K562 (cell line): Measurements from ENCODE around the gene TET2. TPM values are rescaled to one million over a fixed set of nuclear protein-coding genes. Genes with fewer than 3 reads are reported as not detected.

Experiments used
- ATAC-seq: fragments of 200-7000 bp; cut with Tn5 transposase; 3 replicates; pipeline ENCODE4 v1.9.1; 2020; ENCODE audit warnings: moderate library complexity
- BruUV-seq: library from RNA; stranded (reverse); fragments of 400-500 nt; replicated peaks from 2 replicates; lab custom pipeline; 2021; lab: Mats Ljungman, UMichigan
- CTCF ChIA-PET: fragments of 300-600 bp; formaldehyde crosslinking; extraction: SDS; loops from one replicate; lab custom pipeline; 2021; ENCODE audit warnings: low intra/inter-chr PET ratio; lab: Yijun Ruan, JAX
- POLR2A ChIA-PET: fragments of 300-600, 350-650 bp; sonication (Branson Sonifier 250); formaldehyde crosslinking; extraction: SDS; loops from one replicate; lab custom pipeline; 2021; ENCODE audit warnings: antibody characterized with exemption, inconsistent platforms; lab: Yijun Ruan, JAX
- DNase-seq, 4 experiments: peaks; one replicate each; pipeline versions ENCODE4 v3.0.0 to v3.0.0-alpha.2; 2011 to 2018; ENCODE audit warnings: low spot score in 3 of 4, mixed read lengths in 3 of 4; ENCODE audit errors: extremely low read depth in 1 of 4
- FAIRE-seq: peaks from 2 replicates; lab custom pipeline; 2011; peaks lifted over from hg19 to GRCh38; lab: Jason Lieb, UNC
- H2AFZ ChIP-seq: 2 replicates; pipeline ENCODE4 v1.6.0; 2011; ENCODE audit warnings: low read depth, low read length, control low read depth, inconsistent platforms
- H3K27ac ChIP-seq: fragments of 200-600 bp; 3 replicates; pipeline ENCODE4 v1.8.0; 2011; ENCODE audit warnings: low read depth, mild to moderate bottlenecking, control low read depth, inconsistent platforms, low read length, moderate library complexity, mixed read lengths; ENCODE audit errors: extremely low read depth
- H3K27me3 ChIP-seq, 2 experiments: fragments of 300-600 bp in 1 of 2; 2 replicates in 1 of 2; 3 replicates in 1 of 2; pipeline versions ENCODE4 v1.6.0 to v1.8.0; 2011; ENCODE audit warnings: inconsistent platforms in 2 of 2, low read length in 2 of 2, mild to moderate bottlenecking in 1 of 2, mixed read lengths in 1 of 2, moderate library complexity in 1 of 2; ENCODE audit not compliant: control insufficient read depth in 2 of 2, insufficient read depth in 2 of 2
- H3K36me3 ChIP-seq: fragments of 300-600 bp; 3 replicates; pipeline ENCODE4 v1.8.0; 2011; ENCODE audit warnings: mild to moderate bottlenecking, low read length, inconsistent platforms; ENCODE audit not compliant: control insufficient read depth, insufficient read depth
- H3K4me1 ChIP-seq, 2 experiments: fragments of 200-600 bp in 1 of 2; replicated peaks in 1 of 2; 2 replicates in 1 of 2; 3 replicates in 1 of 2; pipeline versions ENCODE4 v1.5.1 to v1.8.0; 2011; ENCODE audit warnings: inconsistent platforms in 2 of 2, low read length in 2 of 2, mild to moderate bottlenecking in 1 of 2, mixed read lengths in 1 of 2, moderate library complexity in 1 of 2; ENCODE audit not compliant: control insufficient read depth in 2 of 2, insufficient read depth in 2 of 2
- H3K4me2 ChIP-seq: 2 replicates; pipeline ENCODE4 v1.6.1; 2011; ENCODE audit warnings: low read length, control low read depth, inconsistent platforms, mixed read lengths; ENCODE audit not compliant: insufficient read depth
- H3K4me3 ChIP-seq: fragments of 200-600 bp; sonication (generic), shearing (Covaris generic); 2 replicates; pipeline ENCODE4 v1.5.1; 2016; ENCODE audit warnings: control low read depth, inconsistent platforms
- H3K79me2 ChIP-seq: fragments of 200-600 bp; 3 replicates; pipeline ENCODE4 v1.8.0; 2011; ENCODE audit warnings: low read length, inconsistent platforms; ENCODE audit not compliant: control insufficient read depth, insufficient read depth
- H3K9ac ChIP-seq, 2 experiments: 2 replicates each; pipeline versions ENCODE4 v1.6.0 to v1.6.1; 2011; ENCODE audit warnings: low read depth in 2 of 2, low read length in 2 of 2, control low read depth in 1 of 2, inconsistent platforms in 1 of 2, mild to moderate bottlenecking in 1 of 2, mixed read lengths in 1 of 2; ENCODE audit not compliant: insufficient read depth in 1 of 2
- H3K9me1 ChIP-seq: one replicate; pipeline ENCODE4 v1.6.0; 2011; ENCODE audit warnings: inconsistent platforms, mild to moderate bottlenecking, low read length, moderate library complexity; ENCODE audit not compliant: control insufficient read depth, insufficient read depth
- H3K9me3 ChIP-seq: replicated peaks from 2 replicates; pipeline ENCODE4 v1.5.1; 2011; ENCODE audit warnings: low read depth, low read length, inconsistent platforms; ENCODE audit not compliant: control insufficient read depth, insufficient read depth
- H4K20me1 ChIP-seq: replicated peaks from 2 replicates; pipeline ENCODE4 v1.6.1; 2011; ENCODE audit warnings: low read length, inconsistent platforms, mixed read lengths; ENCODE audit not compliant: control insufficient read depth, insufficient read depth
- BHLHE40 ChIP-seq: IDR thresholded peaks from 2 replicates; pipeline ENCODE4 v1.6.1; 2011; ENCODE audit warnings: low read length, improper control_type of control experiment
- EZH2 ChIP-seq: IDR thresholded peaks from 2 replicates; pipeline ENCODE4 v1.6.1; 2012; ENCODE audit warnings: low read depth, mild to moderate bottlenecking, inconsistent platforms, low read length, borderline replicate concordance
- FOXM1 ChIP-seq, 2 experiments: fragments of 450-650 bp in 1 of 2; sonication (generic) in 1 of 2; formaldehyde crosslinking in 1 of 2; IDR thresholded peaks; 2 replicates each; pipeline versions ENCODE4 v1.6.1 to v1.9.0; 2017 to 2022; ENCODE audit warnings: low read depth in 2 of 2, mild to moderate bottlenecking in 2 of 2, missing genetic modification reagents in 1 of 2, moderate library complexity in 1 of 2
- GATAD2A ChIP-seq: fragments of 450-650 bp; IDR thresholded peaks from 2 replicates; pipeline ENCODE4 v1.6.1; 2017
- NR2C2 ChIP-seq, 2 experiments: fragments of 200-800 bp in 1 of 2; sonication (Bioruptor generic) in 1 of 2; sonication (generic) in 1 of 2; formaldehyde crosslinking in 1 of 2; IDR thresholded peaks; 2 replicates each; pipeline versions ENCODE4 v1.6.1 to v1.8.0; 2016 to 2022; ENCODE audit warnings: mild to moderate bottlenecking in 1 of 2, missing compliant biosample characterization in 1 of 2, missing genetic modification characterization in 1 of 2, missing genetic modification reagents in 1 of 2
- POLR3G ChIP-seq: IDR thresholded peaks from 2 replicates; pipeline ENCODE4 v1.6.1; 2011; ENCODE audit not compliant: insufficient read length, insufficient replicate concordance; ENCODE audit errors: extremely low read depth
- RCOR1 ChIP-seq, 2 experiments: IDR thresholded peaks; 2 replicates each; pipeline ENCODE4 v1.6.1; 2012; ENCODE audit warnings: low read depth in 2 of 2, low read length in 2 of 2, borderline replicate concordance in 1 of 2, improper control_type of control experiment in 1 of 2
- SOX6 ChIP-seq: fragments of 450-650 bp; IDR thresholded peaks from 2 replicates; pipeline ENCODE4 v1.6.1; 2014; ENCODE audit warnings: mild to moderate bottlenecking
- TBP ChIP-seq: optimal IDR thresholded peaks from 2 replicates; pipeline ENCODE3; 2011; ENCODE audit warnings: low read depth, low read length, improper control_type of control experiment
- ZNF124 ChIP-seq: sonication (generic); formaldehyde crosslinking; IDR thresholded peaks from 2 replicates; pipeline ENCODE4 v1.8.1; 2022; ENCODE audit warnings: missing genetic modification reagents
- ZNF134 ChIP-seq: fragments of 250-450 bp; sonication (Bioruptor Pico); conservative IDR thresholded peaks from 2 replicates; pipeline ENCODE4 v1.4.0; 2020
- WGBS: fragments of 100-300 bp; shearing (Covaris generic); methylation state at CpG from one replicate; pipeline ENCODE4 v1.1.6; 2016; ENCODE audit warnings: low coverage, mixed read lengths; ENCODE audit not compliant: insufficient coverage; ENCODE audit errors: missing lambda C conversion rate; 5-methylcytosine and 5-hydroxymethylcytosine counted together
- in situ Hi-C: fragments of 300-500 bp; cut with MboI; formaldehyde crosslinking; loops from 4 replicates; pipeline ENCODE4 v1.15.0; 2018; ENCODE audit warnings: inconsistent platforms, mixed read lengths
- intact Hi-C: fragments of 100-400 bp; cut with micrococcal nuclease; formaldehyde crosslinking; loops from 2 replicates; pipeline ENCODE4 v1.14.2; 2022
- polyA plus RNA-seq, 8 experiments: library from polyadenylated mRNA; depleted of rRNA in 4 of 8; stranded (reverse) in 5 of 8; unstranded in 3 of 8; fragments of >200 nt; fragmentation: Nextera tagmentation in 2 of 8; fragmentation: Illumina TruSeq in 1 of 8; extraction: Ambion mirVana in 2 of 8; extraction: Trizol in 1 of 8; gene quantifications; 2 replicates each; pipeline versions ENCODE4 v1.2.1 to v1.2.3, GENCODE V29; 2011 to 2014; ENCODE audit warnings: inconsistent platforms in 1 of 8, missing spikeins in 1 of 8
- total RNA-seq, 7 experiments: library from RNA; depleted of rRNA in 6 of 7; stranded (reverse); fragments of >200 nt in 6 of 7; fragmentation: Illumina TruSeq in 2 of 7; extraction: Trizol in 2 of 7; gene quantifications; 2 replicates each; pipeline versions ENCODE4 v1.2.1 to v1.2.3, GENCODE V29; 2011 to 2021; ENCODE audit warnings: low replicate concordance in 1 of 7
- TF ChIP-seq, protein P1 (sequence below): fragments of 450-650 bp; formaldehyde crosslinking; IDR thresholded peaks from 2 replicates; pipeline ENCODE4 v1.4.0; 2020; ENCODE audit warnings: mild to moderate bottlenecking

The TET2 gene
- total and polyA plus RNA-seq, 9 of the 15 experiments (the other 6 are each of a cell fraction or from before 2014, with no cell fraction given), result 0.80 to 11.1 (median 4.9) TPM

GRCh38 chr4:105296672-105297071 lies 150.0 kb downstream of the TET2 start:
- no peak for FAIRE-seq
- no peaks in the 10 kb centered on the region for H3K36me3 ChIP-seq
- DNase-seq, result no peak
- H3K4me3 ChIP-seq, result no peak overlapping the region
- no peak overlapping the region for H3K27ac ChIP-seq
- WGBS, result under 1% methylated on average over 6 of the region's 6 CpGs
- no peak overlapping the region for H3K4me2 ChIP-seq
- in situ Hi-C loops (no loop called here), intact Hi-C loops (no loop called here)
- no peak overlapping the region for H3K9ac ChIP-seq
- CTCF ChIA-PET, result no interaction called here
- no peak for ATAC-seq
- no TSS peak for BruUV-seq
- H3K79me2 ChIP-seq, result no peaks in the 10 kb centered on the region
- H4K20me1 ChIP-seq, result no peaks in the 10 kb centered on the region
- no peaks in the 10 kb centered on the region for H3K9me1 ChIP-seq
- no peaks in the 10 kb centered on the region for H3K27me3 ChIP-seq
- TF ChIP-seq SOX6 (no peak), ZNF134 (CRISPR knock-in tag) (no peak), ZNF124 (CRISPR knock-in tag) (no peak), POLR3G (no peak), NR2C2 (CRISPR knock-in tag; IDR thresholded peaks at IDR 0.05) (no peak), NR2C2 (tag; IDR thresholded peaks at IDR 0.05) (no peak), RCOR1 (IDR thresholded peaks at IDR 0.05; ENCODE audit: borderline replicate concordance in 1 of 2, low read depth in 2 of 2, low read length in 2 of 2) (no peak), BHLHE40 (no peak), EZH2 (no peak), GATAD2A (no peak), FOXM1 (IDR thresholded peaks at IDR 0.05; ENCODE audit: low read depth) (no peak), FOXM1 (CRISPR knock-in tag; IDR thresholded peaks at IDR 0.05; ENCODE audit: low read depth) (no peak), TBP (no peak)
- TF ChIP-seq, protein P1, sequence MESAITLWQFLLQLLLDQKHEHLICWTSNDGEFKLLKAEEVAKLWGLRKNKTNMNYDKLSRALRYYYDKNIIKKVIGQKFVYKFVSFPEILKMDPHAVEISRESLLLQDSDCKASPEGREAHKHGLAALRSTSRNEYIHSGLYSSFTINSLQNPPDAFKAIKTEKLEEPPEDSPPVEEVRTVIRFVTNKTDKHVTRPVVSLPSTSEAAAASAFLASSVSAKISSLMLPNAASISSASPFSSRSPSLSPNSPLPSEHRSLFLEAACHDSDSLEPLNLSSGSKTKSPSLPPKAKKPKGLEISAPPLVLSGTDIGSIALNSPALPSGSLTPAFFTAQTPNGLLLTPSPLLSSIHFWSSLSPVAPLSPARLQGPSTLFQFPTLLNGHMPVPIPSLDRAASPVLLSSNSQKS, result no peak
- TF ChIP-seq, all 486 proteins: peak for 0
- Histone ChIP-seq H3K4me1 (no peaks in the 10 kb centered on the region), H2AFZ (peak overlapping the region; percentile 16; the same call in 1 of the 2 replicates), H3K9me3 (no peaks in the 10 kb centered on the region)
- POLR2A ChIA-PET, result interaction anchor here (0.6 to 0.7 kb wide), 2 partner anchors 9 to 306 kb away, joined by 4 read pairs; no protein-coding TSS in a partner anchor
